Brain pericyte (primary cell): Measurements from ENCODE around the gene EXOC6.

Experiments
- DNase-seq: peaks from one replicate; pipeline ENCODE4 v3.0.0-alpha.2; 2012; ENCODE audit warnings: low read depth, low spot score

The EXOC6 gene

DNA sequence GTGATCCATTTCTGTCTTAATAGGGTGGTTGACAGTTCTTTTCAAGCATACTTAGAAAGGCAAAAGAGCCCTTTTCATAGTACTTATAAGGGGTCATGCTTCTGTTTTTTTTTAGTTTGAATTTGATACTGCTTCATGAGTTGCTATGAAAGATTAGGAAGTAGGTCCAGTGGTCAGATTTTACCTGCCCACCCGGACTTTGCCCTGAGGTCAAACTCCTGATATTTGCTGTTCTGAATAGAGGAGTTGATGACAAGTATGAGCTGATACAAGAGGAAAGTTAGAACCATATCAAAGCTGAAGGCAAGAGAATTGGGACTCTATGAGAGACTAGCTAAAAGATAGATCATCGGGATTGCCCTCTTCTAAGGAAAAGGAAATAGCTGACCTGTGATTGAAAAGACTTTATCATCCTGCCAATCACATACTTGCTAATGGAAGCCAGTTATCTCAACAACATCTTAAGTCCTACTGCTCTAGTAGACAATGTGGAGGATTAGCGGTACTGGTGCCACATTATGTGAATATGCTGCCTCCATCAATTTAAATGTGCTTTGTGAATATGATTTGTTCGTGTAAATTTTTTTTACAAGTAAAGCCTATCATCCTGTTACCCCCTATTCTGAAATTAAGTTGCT is 174.8 kb downstream of the EXOC6 start:
- no peak for DNase-seq

GRCh38 chr10:93026072-93026471 is 177.8 kb downstream of the EXOC6 start:
- no peak for DNase-seq

- no peak for DNase-seq
These were observed 179.2 kb downstream of the EXOC6 start for GRCh38 chr10:93027508-93027907.

DNA sequence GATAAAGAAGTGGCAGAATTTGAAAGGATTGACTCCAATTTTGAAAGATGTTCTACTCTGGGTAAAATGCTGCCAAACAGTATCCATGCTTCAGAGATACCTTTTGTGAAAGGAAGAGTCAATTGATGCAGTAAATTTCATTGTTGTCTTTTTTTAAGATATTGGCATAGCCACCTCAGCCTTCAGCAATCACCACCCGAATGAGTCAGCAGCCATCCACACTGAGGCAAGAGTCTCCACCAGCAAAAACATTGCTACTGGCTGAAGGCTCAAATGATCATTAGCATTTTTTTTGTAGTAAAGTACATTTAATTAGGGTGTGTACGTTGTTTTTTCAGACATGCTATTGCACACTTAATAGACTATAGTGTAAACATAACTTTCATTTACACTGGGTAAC is 180.6 kb downstream of the EXOC6 start:
- no peak for DNase-seq

GRCh38 chr10:93030409-93030808 is 182.1 kb downstream of the EXOC6 start:
- no peak for DNase-seq

DNA sequence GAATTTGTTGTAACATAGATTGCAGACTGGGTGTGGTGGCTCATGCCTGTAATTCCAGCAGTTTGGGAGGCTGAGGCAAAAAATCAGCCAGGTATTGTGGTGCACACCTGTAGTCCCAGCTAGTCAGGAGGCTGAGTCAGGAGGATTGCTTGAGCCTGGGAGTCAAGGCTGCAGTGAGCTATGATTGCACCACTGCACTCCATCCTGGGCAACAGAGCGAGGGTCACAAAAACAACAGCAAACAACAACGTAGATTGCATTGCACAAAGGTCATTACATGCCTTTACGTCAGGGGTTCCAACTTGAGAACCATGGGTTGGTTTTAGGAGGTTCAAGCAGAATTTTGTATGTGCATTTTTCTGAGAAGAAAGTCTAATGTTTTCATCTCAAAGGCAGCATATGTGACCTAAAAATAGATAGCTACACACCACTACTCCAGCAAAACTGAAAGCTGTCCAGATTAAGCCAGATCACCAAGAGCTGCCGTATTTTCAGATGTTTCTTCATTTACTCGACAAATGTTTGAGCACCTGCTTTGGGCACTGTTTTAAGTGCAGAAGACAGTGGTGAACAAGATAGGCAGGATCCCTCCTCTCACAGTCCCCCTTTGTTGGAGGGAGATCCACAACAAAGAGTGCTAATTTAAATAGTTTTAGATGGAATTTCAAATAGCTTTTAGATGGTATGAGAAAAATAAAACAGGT is 183.9 kb downstream of the EXOC6 start:
- DNase-seq: no peak

- DNase-seq: no peak
These were observed 184.5 kb downstream of the EXOC6 start for GRCh38 chr10:93032809-93033137.

DNA sequence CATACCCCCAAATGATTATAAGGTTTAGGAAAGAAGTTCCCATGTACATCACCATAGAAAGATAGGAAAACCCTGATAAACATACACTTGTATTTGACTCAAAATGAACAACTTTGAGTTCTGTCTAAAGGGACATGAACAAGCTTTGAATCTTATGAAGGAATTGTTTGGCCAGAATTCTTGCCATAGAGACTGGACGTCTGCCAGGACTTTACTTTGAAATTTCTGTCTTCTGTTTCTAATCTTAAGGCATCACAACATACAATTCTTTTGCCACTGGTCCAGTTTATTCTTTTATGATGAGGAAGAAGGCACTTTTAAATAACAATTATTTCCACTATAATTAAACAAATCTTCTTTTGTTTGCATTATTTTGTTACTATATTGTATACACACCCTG is 186.1 kb downstream of the EXOC6 start:
- DNase-seq: no peak

- no peak for DNase-seq
These were observed 190.8 kb downstream of the EXOC6 start for GRCh38 chr10:93039110-93039509.

DNA sequence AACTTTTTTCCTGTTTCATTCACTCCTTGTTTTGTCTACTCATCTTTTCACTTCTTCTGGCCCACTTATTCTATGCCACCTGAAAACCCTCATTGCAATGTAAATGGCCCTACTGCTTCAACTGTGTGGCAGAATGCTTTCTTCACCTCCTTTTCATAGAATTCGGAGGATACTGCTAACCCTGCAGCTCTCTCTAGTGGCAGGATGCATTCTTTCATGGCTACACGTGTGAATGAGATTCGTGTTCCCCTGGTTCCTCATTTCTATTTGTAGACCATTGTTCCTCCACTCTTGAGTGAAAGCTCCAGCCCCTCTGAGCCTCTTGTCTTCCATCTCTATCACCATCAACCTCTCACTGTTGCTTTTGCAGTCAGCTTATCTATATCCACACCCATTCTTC is 191.4 kb downstream of the EXOC6 start:
- no peak for DNase-seq

GRCh38 chr10:93054486-93054885 is 206.2 kb downstream of the EXOC6 start:
- DNase-seq: no peak

DNA sequence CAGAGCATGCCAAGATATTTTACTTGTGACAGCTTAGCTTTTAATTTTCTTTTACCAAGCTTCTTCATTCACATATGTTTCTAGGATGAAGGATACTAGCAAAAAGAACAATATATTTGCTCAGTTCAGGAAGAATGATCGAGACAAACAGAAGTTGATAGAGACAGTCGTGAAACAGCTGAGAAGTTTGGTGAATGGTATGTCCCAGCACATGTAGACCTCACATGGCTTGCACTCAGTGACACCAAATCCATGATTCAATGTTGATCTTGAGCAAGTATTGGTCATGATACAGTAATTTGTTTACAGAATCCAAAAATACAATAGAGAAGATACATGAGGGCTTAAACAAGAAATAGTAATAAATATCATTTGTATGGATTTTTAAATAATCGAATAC is 209.8 kb downstream of the EXOC6 start:
- DNase-seq: no peak

DNA sequence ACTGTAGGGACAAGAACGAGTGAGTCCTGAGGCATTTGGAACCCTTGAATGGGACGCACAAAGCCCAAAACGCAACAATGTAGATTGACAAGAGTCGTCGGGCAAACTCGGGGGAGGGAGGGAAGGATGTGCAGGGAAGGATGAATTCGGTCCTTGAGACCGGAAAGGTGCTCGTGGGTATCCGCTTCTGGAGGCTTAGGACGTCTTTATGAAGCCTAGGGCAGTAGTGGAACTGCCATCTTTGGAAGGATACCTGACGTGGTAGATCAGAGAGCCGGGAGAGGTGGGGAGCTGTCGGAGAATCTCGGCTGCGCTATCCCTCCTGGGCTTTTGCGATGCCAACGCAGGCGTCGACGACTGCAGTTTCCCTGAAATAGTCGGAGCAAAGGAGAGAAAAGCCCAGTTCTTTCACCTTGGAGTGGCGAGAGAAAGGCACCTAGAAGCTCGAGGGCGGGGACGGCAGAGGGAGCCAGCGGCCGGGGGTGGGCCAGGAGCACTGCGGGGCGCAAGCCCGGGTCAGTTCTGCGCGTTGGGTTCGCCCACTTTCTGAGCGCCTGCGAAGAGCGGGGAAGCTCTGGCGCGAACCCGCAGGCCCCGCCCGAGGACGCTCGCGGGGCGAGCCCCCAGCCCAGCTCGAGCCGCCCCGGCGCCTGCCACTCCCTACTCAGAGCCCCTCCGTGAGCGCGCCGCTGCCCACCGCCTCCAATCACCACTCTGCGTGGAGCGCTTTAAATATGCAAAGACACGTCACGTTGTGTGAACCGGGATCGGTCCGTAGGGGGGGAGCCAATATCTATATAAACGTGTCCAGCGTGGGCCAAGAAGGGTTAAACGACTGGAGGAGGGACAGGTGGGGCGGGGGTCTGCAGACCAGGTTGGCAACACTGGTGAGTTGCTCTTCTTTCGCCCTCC is 211.9 kb downstream of the EXOC6 start, which contains the start of gene CYP26C1:
Gene CYP26C1, plus strand, starts transcription at position 824 of the 912 bp plus-strand sequence. CDS start 466 bp downstream, outside the sequence.
- DNase-seq: no peak

- no peak for DNase-seq
These were observed 212.7 kb downstream of the EXOC6 start for GRCh38 chr10:93060887-93061593.

DNA sequence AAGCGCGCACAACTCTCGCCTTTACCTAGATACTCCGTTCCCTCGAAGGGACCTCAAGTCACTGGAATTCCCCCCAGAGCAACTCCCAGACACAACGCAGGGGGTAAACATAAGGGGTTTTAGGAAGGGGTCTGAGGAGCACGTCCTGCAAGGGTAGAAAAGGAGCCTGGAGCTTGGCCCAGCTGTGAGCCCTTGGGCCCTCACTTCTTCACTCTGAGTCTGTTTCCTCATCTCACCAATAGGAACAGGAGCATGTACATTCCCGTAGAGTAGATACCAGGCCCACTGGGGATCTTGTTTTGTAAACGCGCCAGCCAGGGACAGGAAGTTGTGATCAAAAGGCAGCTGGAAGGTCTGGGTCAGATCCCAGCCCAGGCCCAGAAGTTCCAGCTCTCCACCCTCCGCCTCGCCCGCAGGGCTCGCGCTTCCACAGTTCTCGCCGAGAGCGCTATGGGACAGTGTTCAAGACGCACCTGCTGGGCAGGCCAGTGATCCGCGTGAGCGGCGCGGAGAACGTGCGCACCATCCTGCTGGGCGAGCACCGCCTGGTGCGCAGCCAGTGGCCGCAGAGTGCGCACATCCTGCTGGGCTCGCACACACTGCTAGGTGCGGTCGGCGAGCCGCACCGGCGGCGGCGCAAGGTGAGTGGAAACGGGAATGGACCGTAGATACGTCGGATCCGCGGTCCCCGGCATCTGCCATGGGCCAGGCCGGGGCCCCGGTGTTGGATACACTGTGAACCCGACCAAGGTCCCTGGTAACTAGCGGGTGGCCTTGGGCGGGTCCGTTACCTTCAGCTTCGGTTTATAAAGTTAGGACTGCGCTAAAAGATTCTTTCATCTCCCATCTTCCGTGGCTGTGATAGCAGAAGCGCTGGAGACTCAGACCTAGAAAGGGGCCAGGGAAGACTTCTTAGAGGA is 213.5 kb downstream of the EXOC6 start:
- DNase-seq: no peak

GRCh38 chr10:93062514-93063143 is 214.3 kb downstream of the EXOC6 start:
- no peak for DNase-seq

DNA sequence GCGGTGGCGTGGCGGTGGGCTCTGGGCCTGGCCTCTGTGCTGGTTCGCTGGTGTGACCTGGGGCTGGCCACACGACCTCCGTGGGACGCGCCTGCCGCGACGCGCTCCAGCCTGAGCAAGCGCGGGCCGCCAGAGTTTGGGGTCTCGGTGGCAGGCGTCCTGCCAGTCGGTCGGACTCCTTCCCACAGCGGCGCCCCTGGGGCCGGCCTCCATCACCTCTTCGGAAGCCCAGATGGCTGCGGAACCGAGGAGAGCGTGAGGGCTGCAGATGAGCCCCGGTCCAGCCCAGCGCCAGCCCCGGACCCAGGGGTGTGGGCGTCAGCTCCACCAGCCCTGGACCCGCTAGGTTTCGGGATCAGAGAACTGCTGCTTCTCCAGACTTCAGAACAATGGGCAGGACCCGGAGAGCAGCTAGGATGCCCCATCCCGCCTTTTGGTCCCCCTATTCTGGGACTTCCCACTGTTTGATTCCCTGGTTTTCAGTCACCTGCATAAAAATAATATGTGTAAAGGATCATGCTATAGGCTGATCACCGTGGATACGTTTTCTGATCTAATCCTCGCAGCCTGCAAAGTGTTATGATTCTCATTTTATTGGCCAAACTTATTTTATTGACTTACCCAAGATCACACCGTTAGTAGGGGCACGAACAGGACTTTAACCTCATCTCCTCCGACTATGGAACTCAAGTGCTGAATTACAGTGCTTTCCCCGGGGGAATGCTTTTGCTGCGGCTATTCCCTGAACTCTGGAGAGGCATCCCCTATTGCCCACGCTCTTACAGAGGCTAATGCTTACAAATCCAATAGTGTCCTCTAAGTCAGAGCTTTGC is 215.0 kb downstream of the EXOC6 start:
- DNase-seq: no peak

GRCh38 chr10:93063977-93064660 is 215.8 kb downstream of the EXOC6 start:
- no peak for DNase-seq
